Rectal smooth muscle tissue (tissue), 1 donor: ENCODE results near the gene NINJ2.

Experiments
- H3K27ac ChIP-seq: one replicate; pipeline ENCODE4 v1.7.0; 2013; ENCODE audit warnings: low read depth, low read length, inconsistent platforms
- H3K27me3 ChIP-seq: one replicate; pipeline ENCODE4 v1.7.0; 2013; ENCODE audit warnings: low read length; ENCODE audit not compliant: control insufficient read depth, insufficient read depth
- H3K36me3 ChIP-seq: one replicate; pipeline ENCODE4 v1.7.0; 2013; ENCODE audit warnings: low read length; ENCODE audit not compliant: control insufficient read depth, insufficient read depth
- H3K4me1 ChIP-seq: one replicate; pipeline ENCODE4 v1.7.0; 2013; ENCODE audit warnings: low read length; ENCODE audit not compliant: control insufficient read depth, insufficient read depth
- H3K4me3 ChIP-seq: one replicate; pipeline ENCODE4 v1.7.0; 2013; ENCODE audit warnings: low read length
- H3K9ac ChIP-seq: one replicate; pipeline ENCODE4 v1.7.0; 2013; ENCODE audit warnings: low read length

NINJ2 gene

DNA sequence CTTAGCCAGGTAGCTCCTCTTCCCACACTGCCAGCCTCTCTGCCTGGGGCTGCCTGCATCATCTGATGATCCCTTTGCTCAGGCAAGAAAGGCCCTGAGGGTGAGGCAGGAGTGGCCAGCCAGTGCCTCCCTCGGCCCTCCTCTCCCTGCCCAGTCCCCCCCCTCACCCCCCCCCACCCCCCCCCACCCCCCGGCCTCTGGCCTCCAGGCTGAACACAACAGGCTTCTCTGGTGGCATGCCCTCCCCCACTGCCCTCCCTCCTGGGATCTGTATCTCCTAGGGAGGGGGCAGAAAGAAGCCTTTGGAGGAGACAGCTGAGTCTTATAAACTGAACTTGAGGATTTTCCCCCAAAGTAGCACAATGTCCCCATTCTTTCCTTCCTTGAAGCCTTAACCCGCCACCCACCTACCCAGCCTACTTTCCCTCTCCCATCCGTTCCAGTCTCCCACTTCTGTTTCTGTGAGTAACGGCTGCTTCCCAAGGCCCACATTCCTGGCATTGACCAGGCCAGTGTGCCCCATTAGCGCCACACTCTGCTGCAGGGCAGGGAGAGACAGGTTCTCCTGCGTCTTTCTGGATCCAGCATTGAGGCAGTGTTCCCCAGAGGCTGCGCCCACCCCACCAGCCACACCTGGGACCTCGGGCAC is 121.4 kb downstream of the NINJ2 start:
- Histone ChIP-seq H3K36me3 (no peaks in the 10 kb centered on the region), H3K9ac (no peak overlapping the region), H3K4me1 (no peaks in the 10 kb centered on the region), H3K27me3 (peaks cover 4% of the 10 kb centered on the region), H3K4me3 (no peak overlapping the region), H3K27ac (no peak overlapping the region)

DNA sequence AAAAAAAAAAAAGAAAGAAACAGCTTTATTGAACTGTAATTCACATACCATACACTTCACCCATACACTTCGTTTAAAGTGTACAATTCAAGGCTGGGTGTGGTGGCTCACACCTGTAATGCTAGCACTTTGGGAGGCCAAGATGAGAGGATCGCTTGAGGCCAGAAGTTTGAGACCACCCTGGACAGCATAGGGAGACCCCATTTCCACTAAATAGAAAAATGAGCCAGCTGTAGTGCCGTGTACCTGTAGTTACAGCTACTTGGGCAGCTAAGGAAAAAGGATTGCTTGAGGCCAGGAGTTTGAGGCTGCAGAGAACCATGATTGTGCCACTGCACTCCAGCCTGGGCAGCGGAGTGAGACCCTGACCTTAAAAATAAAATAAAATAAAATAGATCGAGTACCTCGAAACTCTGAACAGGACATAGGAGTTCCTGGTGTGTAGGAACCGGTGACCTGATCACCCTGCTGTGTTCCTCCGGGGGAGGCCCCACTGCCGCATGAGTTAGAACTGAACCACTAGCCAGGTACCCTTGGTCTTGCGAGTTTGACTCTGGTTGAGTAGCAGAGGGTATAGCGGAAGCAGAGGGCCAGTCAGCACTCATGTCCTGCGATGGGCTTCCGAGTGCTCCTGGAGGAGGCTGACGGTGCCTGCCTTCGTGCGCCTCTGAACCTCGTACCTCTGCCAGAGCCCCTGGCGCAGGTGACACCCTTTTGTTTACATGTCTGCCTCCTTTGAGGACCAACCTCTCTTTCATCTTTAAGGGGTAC is 123.5 kb downstream of the NINJ2 start:
- H3K9ac ChIP-seq, result no peak overlapping the region
- H3K27ac ChIP-seq, result no peak overlapping the region
- peaks cover 3% of the 10 kb centered on the region for H3K27me3 ChIP-seq
- no peak overlapping the region for H3K4me3 ChIP-seq
- no peaks in the 10 kb centered on the region for H3K4me1 ChIP-seq
- H3K36me3 ChIP-seq, result no peaks in the 10 kb centered on the region

DNA sequence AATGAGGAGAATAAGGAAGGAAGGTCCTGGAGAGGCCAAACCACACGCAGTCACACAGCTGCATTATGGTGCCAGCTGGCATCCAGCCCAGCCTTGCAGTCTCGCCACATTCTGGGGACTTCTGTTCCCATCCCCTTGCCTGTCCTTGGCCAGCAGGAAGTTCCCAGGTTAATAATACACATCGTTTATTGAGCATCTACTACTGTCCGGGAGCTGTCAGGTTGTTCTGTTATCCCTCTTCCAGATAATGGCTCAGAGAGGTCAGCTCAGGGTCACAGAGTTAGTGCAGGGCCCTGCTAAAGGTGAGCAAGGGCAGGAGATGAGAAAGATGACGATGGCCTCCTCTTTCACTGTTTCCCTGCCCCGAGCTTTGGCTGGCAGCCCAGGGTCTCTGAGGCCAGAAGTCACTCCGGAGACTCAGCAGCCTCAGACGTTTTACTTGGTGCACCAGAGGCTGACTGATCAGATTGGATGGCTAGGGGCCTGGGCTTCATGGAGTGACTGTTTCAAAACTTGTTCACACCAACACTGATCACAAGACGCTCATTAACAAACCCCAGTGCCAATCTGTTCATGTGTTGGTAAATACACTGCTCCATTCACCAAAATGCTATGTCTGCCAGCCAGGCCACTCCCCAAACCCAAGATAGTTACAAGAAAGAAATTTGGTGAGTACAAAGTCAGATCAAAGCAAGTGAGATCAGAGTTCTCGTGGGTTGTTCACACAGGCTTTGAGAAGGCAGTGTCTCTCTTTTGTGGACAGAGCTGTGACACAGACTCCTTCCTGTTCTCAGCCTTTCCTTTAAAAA is 124.3 kb downstream of the NINJ2 start:
- H3K4me1 ChIP-seq, result no peaks in the 10 kb centered on the region
- H3K9ac ChIP-seq, result no peak overlapping the region
- H3K27me3 ChIP-seq, result peaks cover 3% of the 10 kb centered on the region
- H3K36me3 ChIP-seq, result no peaks in the 10 kb centered on the region
- no peak overlapping the region for H3K4me3 ChIP-seq
- no peak overlapping the region for H3K27ac ChIP-seq

DNA sequence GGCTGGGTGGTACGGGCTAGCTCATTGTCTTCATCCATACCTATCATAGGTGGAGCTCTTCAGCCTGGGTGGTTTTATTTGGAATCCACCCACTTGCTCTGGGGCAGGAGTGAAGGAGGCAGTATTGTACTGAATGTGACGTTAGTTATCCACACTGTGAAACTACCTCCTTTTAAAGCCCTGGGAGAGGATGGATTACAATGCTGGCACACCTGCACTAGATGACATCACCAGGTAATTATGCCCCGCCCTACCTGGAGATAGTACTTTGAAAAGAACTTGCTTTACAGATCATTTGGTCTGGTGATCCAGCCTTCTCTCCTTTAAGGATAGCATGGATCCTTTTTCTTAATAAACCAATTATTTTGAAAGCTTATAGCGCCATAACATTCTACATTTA is 125.5 kb downstream of the NINJ2 start:
- Histone ChIP-seq H3K4me3 (no peak overlapping the region), H3K27ac (no peak overlapping the region), H3K9ac (no peak overlapping the region), H3K4me1 (no peaks in the 10 kb centered on the region), H3K27me3 (peaks cover 3% of the 10 kb centered on the region), H3K36me3 (no peaks in the 10 kb centered on the region)

DNA sequence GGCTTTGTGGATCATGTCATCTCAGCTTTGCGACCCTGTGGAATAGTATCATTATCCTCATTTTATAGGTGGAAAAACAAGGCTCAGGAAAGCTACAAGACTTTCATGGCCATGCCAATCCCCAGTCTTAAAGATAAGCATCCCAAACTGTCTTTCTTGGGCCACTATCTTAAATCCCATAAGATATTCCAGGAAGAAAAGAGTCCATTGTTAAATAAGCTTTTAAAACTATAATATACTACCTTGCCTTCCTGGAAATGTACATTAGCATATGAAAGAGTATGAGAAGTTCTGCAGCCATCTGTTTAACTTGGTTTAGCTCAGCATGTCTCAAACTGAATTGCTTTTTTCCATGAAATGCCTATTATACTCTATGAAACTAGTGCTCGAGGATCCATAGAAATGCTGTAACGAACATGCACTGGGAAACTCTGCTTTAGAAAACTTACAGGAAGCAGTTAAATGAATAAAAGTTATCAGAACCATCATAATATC is 126.4 kb downstream of the NINJ2 start:
- H3K4me1 ChIP-seq, result no peaks in the 10 kb centered on the region
- H3K9ac ChIP-seq, result no peak overlapping the region
- H3K27ac ChIP-seq, result no peak overlapping the region
- H3K36me3 ChIP-seq, result no peaks in the 10 kb centered on the region
- H3K27me3 ChIP-seq, result no peaks in the 10 kb centered on the region
- H3K4me3 ChIP-seq, result no peak overlapping the region

DNA sequence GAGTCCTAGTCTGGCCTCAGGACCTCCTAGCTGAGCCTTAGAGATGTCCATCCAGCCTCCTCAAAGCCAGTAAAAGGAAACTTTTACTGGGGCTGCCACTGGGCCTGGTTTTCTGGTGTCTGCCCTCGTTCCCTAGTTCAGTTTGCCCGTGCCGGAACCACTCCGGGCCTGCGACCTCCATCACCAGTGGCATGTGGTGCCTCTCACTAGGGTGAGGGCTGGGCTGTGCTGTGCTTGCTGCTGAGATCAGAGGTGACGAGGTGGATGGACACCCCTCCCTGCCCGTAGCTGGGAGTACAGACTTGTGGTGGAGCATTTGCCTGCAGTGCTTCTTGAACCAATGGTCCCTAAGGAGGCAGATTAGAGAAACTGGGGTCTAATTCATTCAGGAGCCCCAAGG is 127.8 kb downstream of the NINJ2 start:
- no peak overlapping the region for H3K4me3 ChIP-seq
- no peaks in the 10 kb centered on the region for H3K4me1 ChIP-seq
- H3K36me3 ChIP-seq, result no peaks in the 10 kb centered on the region
- no peak overlapping the region for H3K9ac ChIP-seq
- H3K27ac ChIP-seq, result no peak overlapping the region
- H3K27me3 ChIP-seq, result no peaks in the 10 kb centered on the region

DNA sequence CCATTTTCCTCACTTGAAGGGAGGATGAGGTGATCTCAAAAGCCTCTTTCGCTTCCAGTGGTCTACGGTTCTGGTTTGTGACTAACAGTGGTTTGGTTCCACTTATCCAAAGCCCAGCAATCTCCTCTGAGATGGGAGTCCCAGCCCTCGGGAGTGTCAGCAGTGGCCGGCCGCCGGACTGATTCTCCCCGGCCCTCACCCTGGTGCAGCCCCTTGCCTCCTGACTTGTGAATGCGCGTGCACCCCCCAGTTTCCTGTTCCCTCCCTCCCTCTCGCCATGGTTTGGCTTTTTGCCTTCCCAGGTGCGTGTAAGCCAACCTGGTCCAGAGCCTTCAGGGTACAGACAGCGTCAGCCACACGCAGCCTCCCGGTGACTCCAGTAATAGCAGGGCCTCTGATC is 129.0 kb downstream of the NINJ2 start:
- Histone ChIP-seq H3K27me3 (no peaks in the 10 kb centered on the region), H3K4me1 (no peaks in the 10 kb centered on the region), H3K27ac (no peak overlapping the region), H3K4me3 (no peak overlapping the region), H3K36me3 (no peaks in the 10 kb centered on the region), H3K9ac (no peak overlapping the region)

DNA sequence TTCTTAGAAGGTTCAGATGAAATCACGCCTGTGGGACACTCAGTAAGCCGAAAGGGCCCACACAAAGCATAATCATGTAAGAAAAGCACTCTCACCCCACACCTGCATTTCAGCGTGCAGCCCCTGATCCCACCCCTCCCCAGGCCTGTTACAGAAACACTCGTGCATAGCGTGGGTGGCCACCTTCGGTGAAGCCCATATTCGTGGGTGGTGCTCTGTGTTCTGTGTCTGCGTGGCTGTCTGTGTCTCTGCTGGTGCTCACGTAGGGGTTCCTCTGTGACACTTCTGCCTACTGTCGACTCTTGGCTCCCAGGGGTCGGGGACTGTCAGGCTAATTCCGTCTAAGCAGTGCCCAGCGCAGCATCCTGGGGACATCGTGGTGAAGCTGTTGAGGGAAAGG is 129.5 kb downstream of the NINJ2 start:
- H3K4me3 ChIP-seq, result no peak overlapping the region
- no peaks in the 10 kb centered on the region for H3K27me3 ChIP-seq
- H3K36me3 ChIP-seq, result no peaks in the 10 kb centered on the region
- no peaks in the 10 kb centered on the region for H3K4me1 ChIP-seq
- H3K9ac ChIP-seq, result no peak overlapping the region
- no peak overlapping the region for H3K27ac ChIP-seq

DNA sequence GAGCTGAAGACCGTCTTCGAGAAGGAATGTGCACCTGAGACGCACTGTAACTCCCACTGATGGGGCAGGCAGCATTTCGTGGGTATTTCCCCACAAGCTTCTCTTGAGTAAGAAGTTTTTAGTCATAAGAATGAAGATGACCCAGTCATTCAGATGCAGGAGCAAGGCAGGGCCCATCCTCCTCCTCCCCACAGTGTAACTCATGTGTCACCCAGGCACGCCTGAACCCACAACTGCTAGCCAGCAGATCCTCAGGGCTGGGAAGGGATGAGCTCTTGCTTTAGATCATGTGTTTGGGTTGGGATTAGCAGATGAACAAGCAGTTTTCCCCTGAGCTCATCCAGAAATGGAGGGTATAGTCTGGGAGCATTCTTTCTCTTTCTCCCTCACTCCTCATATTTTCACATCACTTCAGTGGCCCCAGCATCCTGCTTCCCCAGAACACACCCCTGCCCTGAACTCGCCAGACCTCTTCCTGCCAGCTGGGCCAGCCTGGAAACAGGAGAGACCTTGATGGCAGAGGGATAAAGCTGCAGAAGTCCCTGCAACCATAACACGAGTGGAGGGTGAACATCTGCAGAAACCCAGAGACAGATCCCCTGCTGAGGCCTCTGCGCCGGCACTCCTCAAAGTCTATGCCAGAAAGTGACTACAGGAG is 130.2 kb downstream of the NINJ2 start:
- Histone ChIP-seq H3K36me3 (no peaks in the 10 kb centered on the region), H3K27ac (no peak overlapping the region), H3K4me3 (no peak overlapping the region)

DNA sequence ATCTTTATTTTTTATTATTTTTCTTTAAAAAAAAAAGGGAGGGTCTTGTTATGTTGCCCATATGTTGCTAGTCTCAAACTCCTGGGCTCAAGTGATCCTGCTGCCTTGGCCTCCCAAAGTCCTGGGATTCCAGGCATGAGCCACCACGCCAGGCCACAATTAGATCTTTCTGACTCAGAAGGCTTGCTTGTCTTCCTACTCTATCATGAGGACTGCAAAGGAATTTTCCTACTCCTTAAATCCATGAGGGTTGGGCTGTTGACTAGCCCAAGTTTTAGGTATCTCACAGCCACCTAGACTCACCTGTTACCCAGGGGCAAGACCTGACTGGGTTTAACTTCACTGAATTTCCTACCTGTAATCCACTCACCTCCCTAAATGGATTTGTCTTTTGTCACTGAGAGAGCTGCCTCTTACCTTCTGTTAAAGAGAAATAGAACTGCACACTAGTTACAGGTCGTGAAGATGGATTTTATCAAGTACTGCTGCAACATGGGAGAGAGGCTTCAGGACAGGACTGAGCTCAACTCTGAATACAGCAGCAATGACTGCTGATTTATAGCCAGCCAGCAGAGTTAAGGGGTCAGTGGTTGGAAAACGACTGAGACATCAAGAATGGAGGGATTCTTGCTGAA is 131.2 kb downstream of the NINJ2 start:
- no peak overlapping the region for H3K27ac ChIP-seq
- H3K9ac ChIP-seq, result no peak overlapping the region
- no peaks in the 10 kb centered on the region for H3K27me3 ChIP-seq
- H3K4me1 ChIP-seq, result no peaks in the 10 kb centered on the region
- no peaks in the 10 kb centered on the region for H3K36me3 ChIP-seq
- no peak overlapping the region for H3K4me3 ChIP-seq

More for the DNA sequence above, 130.2 kb downstream of the NINJ2 start:
- H3K9ac ChIP-seq, result no peak overlapping the region
- H3K4me1 ChIP-seq, result no peaks in the 10 kb centered on the region
- H3K27me3 ChIP-seq, result no peaks in the 10 kb centered on the region

DNA sequence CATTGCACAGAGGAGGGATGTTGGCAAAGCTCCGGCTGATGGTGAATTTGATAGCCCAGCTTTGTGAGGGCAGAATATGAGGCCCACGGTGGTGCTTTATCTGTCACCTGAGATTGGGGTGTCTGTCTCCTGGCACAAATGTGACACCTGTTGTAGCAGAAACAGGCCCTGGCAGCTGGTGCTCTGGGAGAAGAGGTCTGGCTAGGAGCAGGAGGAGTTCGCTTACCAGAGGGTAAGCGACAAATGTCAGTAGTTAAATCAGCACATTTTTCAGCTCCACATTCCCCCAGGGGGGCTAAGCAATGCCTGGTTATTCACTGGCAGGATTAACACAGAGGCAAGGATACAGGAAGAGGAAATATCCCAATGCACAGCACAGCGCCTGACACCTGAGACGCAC is 132.4 kb downstream of the NINJ2 start:
- Histone ChIP-seq H3K27ac (no peak overlapping the region), H3K36me3 (no peaks in the 10 kb centered on the region)

DNA sequence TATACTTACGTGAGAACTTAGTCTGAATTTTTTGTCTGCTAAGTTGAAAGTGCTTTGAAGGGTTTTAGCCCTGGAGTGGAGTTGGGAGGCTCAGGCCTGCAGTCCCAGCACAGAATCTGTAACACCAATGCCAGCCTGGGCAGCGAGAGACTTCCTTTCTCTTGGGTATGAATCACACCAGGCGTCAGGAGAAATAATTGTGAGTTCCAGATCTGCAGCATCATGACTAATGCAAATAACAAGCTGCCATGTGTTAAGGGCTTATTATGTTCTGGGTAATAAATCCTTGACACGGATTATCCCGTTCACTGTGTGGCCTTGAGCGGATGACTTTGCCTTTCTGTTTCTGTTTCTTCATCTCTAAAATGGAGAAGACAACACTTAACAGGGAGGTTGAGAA is 132.9 kb downstream of the NINJ2 start:
- Histone ChIP-seq H3K36me3 (no peaks in the 10 kb centered on the region), H3K27me3 (no peaks in the 10 kb centered on the region), H3K4me3 (no peak overlapping the region), H3K4me1 (no peaks in the 10 kb centered on the region), H3K9ac (no peak overlapping the region), H3K27ac (no peak overlapping the region)

More for the DNA sequence above, 132.4 kb downstream of the NINJ2 start:
- Histone ChIP-seq H3K4me3 (no peak overlapping the region), H3K27me3 (no peaks in the 10 kb centered on the region), H3K4me1 (no peaks in the 10 kb centered on the region), H3K9ac (no peak overlapping the region)
